HG02623 (cell line): Measurements from ENCODE around the gene RHBDD1.
A peak's percentile ranks its signal among the peaks of the same experiment; 100 is the strongest.

ENCODE experiments used
- ATAC-seq: cut with Tn5 transposase; IDR thresholded peaks from one replicate; pipeline ENCODE4 v1.9.1; 2021; ENCODE audit warnings: moderate library complexity; ENCODE audit not compliant: unreplicated experiment

Gene RHBDD1

DNA sequence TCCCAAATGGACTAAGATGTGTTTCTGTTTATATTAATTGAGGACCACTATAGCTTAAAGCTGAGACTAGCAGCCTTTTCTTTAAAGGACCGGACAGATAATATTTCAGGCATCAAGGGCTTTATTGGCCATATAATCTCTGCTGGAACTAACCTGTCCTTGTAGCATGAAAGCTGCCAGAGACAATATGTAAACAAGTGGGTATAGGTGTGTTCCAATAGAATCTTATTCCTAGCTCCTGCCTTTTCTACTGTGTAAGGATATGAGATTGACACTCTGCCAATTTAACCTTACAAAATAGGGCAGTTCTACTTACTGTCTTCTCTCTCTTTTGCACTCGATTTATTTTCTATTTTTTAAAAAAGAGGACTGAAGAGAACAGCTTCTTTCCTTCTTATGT lies 74.0 kb downstream of the RHBDD1 start:
- ATAC-seq, result no peak

- no peak for ATAC-seq
These were observed 74.5 kb downstream of the RHBDD1 start for GRCh38 chr2:226910384-226910783.

DNA sequence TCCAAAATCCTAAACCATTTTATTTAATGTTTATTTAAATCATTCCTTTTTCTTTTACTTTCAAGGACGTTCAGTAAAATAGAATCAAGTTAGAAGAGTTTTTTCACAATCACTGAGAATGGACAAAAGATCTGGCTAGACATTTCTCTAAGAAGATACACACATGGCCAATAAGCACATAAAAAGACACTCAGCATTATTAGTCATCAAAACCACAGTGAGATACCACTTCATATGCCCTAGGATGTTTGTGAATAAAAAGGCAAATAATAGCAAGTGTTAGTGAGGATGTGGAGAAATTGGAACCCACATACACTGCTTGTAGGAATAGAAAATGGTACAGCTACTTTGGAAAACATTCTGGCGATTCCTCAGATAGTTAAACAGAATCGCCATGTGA lies 76.1 kb downstream of the RHBDD1 start:
- no peak for ATAC-seq

DNA sequence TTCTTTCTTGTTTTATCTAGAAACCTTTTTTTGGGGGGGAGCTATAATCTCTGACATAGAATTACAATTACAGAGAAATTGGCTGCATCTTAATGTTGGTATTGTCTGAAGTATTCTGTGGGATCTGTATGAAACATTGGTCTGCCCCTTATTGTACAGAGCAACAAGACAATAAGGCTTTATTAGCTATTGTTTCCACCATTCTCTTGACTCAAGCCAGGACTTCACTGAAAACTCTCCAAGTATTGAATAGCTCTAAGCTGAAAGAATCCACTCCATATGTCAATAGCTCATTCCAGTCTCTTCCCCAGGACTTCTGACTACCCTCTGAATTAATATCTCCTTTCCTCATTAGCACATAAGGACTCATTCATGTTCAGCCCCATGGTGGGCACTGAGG lies 77.8 kb downstream of the RHBDD1 start:
- no peak for ATAC-seq

DNA sequence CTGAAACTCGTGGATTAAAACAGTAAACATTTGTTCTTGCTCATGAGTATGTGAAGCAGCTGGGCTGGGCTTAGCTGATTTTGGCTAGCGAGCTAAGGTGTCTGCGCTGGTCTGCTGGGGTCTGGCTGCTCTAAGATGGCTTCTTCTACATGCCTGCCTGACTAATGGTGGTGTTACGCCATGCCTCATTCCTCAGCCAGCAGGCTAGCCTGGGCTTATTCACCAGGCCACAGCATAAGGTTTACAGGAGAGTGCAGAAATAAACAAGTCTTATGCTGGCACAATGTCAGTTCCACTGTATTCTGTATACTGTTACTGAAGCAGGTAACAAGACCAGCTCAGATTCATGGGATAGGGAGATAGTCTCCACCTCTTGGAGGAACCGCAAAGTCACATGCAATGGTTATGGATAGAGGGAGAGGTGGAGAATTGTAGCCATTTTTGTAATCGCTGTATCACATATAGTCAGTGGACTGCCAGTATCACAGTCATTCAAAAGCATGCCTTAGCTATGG lies 80.0 kb downstream of the RHBDD1 start:
- ATAC-seq, result no peak

GRCh38 chr2:226916669-226917068 lies 80.8 kb downstream of the RHBDD1 start:
- peak; percentile 66 for ATAC-seq

GRCh38 chr2:226932443-226932842 lies 96.6 kb downstream of the RHBDD1 start:
- no peak for ATAC-seq

DNA sequence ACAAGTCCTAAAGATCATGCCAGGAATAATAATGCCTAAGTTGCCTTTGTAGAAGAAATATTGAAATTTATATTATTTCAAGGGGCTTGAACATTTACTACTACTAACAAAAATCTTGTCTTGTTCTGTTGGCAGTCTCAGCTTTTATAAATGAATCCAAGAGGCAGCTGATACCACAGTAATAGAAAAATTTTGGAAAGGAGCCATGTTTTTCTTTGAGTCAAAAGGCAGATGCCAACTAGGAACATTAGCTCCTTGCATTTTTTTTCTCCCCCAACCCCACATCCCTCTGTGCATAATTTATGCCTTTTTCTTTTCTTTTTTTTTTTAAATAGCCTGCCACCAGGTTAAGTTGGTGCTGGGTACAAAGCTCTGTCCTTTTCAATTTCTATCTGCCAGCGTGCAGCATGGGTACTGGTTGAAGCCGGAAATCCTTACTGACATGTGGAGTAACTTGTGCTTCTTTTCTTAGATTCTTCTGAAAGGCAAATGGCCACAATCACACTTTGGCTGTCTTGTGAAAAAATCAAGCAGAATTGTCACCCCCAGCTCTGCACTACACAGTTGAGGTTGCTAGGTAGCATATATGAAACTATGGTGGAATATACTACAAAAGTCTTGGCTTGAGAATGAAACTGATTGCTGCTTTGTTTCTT lies 98.8 kb downstream of the RHBDD1 start:
- no peak for ATAC-seq

DNA sequence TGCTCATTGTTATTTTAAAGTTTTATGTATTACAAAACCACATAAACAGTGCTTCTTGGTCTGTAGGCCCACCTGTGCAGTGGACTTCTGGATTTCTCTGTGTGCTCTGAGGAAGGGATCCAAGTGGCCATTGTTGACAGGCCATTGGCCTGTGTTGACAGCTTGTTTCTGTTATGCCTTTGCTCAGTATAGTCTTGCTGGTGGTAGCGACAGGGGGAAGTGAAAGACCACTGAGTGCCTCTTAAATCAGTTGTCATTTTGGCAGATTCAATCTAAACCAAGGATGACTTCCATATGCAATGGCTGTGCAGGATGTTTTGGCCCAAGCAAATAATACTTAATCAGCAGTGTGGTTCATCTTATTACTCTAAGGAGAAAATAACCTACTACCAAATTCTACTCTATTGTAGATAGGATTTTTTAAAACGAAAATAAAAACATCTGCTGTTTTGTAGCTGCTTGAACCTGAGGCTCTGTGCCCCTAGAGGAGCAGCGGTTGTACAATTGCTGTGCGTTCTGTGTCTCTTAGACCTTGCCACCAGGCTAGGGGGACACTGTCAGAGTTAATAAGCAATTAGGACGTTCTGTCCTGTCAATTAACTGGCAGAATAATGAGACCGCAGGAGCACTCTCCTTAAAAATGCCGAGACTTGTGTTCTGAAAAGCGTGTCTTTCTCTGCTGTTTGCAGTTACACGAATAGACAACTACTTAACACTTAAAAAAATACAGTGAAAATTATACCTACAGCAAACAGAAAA lies 108.2 kb downstream of the RHBDD1 start:
- peak; percentile 68 for ATAC-seq

GRCh38 chr2:226953206-226953605 lies 117.4 kb downstream of the RHBDD1 start:
- no peak for ATAC-seq

DNA sequence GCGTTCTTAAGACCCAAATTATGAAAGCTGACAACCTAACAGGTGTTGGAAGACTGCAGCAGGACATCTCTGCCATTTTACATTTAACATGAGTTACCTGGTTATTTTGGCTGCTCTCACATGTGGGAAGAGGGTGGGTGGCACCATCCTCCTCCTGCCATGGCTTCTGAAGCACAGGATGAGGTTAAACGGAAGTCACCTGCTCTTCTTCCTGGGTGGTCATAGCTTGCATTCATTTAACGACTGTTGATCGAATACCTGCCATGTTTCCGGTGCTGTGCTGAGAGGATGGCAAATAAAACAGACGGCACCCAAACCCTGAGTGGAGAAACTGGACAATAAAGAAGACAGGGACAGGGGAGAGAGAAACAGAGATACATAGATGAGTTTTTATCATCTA lies 118.0 kb downstream of the RHBDD1 start:
- no peak for ATAC-seq

DNA sequence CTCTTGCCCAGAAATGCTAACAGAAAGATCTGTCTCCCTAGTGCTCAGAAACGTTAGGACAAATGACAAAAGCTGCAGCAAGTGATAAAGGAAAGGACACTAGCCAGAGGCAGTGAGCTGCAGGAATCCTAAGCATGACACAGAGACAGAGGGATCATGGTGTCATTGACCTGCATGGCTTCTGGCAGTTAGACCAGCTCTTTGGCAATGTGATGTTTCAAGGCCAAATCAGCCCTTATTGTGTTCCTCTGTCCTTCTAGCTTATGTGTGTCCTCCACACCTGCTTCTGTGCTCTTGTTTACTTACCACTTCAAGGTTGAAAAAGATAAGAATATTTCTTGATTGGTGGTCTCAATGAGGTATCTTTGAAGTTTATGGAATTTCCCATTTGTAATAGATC lies 120.8 kb downstream of the RHBDD1 start:
- ATAC-seq, result no peak

DNA sequence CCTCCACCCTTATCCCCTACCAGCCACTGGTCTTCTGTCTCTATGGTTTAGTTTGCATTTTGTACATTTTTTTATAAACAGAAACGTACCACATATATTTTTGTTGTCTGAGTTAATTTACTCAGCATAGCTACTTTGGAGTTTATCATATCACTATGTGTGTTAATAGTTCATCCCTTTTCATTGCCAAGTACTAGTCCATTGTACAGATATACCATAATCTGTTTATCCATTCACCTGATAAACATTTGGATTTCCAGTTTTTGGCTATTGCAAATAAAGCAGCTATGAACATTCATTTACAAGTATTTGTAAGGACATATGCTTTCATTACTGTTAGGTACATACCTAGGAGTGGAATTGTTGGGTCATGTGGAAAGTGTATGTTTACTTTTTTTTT lies 123.6 kb downstream of the RHBDD1 start:
- no peak for ATAC-seq

DNA sequence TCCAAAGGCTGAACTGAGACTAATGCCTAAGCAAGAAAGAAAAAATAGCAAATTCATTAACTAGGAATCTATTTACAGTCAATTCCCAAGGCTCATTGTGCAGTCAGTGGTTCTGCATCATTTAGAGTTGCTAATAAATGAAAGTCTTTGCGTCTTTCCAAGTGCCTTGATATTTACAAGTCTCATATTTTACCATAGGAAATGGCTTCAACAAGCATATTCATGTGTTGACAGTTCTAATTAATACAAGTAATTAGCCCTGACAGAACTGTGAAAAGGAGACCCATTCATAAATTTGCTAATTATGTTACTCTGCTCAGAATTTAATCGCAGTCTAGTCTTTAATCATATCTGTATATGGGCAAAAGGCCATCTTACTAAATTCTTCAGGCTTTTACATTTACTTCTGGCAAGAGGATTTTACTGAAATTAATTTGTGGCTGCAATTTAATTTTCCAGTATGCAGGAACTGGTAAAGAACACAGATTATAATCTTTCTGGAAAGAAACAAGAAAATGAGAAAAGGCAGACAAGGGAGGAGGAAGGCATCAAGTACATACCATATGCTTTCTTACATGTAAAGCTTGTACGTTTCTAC lies 126.4 kb downstream of the RHBDD1 start:
- ATAC-seq, result no peak

- no peak for ATAC-seq
These were observed 127.7 kb downstream of the RHBDD1 start for GRCh38 chr2:226963528-226963927.

DNA sequence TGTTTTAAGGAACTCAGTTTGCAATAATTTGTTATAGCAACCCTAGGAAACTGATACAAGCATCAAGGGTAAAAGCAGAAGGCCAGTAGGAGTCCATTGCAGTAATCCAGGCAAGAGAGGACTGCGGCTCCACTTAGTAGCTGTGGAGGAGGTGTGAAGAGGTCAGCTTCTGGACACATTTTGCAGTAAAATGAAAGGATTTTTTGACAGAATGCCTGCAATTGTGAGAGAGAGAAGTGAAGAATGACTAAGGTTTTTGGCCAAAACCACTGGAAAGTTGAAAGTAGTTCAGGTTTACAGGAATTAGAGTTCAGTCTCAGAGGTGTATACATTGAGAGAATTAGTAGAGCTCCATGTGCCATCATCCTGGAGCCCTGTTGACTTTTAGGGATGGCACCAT lies 129.5 kb downstream of the RHBDD1 start:
- no peak for ATAC-seq

DNA sequence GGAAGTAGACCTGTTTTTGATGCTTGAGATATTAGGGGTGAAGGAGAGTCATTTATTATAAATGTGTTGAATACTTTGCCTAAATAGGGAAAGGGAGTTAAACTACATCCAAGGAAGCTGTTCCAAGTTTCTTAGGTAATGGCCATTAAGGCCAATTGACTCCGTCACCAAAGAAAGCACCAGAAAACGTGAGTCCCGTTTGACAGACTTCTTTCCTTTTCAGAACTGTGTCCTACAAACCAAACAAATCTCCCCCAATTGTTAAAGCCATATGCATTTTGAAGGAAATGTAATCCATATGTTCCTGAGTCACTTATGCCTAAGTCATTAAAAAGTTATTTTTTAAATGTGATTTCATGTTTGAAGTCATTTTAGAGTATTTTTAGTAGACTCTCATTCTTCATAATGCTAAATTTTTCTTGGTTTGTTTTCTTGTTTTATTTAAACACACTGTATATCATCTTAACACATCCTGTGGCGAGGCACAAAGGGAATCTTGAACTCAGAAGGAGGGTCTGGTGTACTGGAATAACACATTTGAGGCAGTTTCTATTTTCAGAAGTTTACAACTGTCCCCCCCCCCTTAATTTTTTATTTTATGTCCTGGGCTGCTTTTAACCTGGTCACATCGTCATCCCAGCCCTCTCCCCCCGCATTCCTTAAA lies 133.7 kb downstream of the RHBDD1 start:
- no peak for ATAC-seq

DNA sequence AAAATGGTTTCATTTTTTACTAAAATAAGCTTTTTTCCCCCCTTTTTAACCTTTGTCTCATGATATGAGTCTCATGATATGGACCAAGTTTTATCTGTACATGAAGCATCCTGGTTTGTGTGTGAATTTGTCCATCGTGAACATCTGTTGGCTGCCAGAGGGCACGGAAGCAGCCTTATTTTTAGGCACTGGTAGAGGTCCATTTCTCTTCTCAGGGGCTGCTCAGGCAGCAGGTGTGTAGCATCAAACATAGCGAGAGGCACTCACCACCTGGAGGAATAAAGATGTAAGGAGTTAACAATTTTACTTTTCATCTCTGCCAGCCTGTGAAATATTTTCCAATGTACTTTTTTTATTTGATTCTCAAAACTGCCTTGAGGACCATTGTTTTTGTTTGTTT lies 134.5 kb downstream of the RHBDD1 start:
- peak; percentile 61 for ATAC-seq

DNA sequence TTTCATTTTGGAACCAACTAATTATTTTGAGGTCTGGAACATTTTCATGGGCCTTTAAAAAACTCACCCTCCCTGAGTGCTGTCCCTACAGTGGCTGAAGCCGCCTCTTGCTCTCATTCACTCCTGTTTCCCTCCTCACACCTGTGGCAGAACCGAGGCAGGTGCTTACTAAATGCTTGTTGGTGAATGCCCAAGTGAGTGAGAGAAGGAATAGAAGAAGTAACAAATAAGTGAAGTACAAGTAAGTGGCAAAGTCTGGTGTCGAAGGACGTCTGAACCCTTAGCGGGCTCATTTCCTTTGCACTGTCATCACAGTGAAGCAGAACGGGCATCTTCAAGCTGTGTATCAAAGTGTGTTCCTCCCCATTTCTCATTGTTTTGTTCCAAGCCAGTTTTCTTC lies 135.2 kb downstream of the RHBDD1 start:
- peak; percentile 40 for ATAC-seq

DNA sequence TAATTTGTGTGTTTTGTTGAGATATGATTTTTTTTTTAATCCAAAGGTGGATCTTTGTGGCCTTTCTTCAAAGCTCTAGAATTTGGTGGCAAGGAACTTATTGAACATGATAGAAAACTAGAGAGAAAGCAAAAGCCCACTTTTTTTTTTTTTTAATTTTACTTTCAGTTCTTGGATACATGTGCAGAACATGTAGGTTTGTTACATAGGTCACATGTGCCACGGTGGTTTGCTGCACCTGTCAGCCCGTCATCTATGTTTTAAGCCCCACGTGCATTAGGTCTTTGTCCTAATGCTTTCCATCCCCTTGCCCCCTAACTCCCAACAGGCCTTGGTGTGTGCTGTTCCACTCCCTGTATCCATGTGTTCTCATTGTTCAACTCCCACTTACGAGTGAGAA lies 135.9 kb downstream of the RHBDD1 start:
- no peak for ATAC-seq

DNA sequence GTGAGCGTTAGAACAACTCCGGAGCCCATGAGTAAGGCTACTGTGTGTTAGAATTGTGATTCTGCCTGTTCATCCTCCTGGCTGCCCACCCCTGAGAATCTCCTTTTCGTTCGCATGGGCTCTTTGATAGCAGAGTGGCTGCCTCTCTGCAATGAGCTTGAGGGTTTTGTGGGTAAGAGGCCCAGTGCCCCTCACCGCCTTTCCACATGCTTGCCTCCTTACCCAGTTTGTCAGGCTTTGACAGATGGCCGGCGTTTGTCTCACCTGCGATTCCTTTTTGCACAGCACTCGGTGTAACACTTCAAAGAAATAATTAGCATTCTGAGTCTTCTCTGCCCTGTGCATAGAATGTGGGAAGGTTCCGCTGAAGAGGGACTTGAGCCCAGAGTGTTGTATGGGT lies 138.0 kb downstream of the RHBDD1 start:
- no peak for ATAC-seq

- ATAC-seq, result no peak
These were observed 141.9 kb downstream of the RHBDD1 start for GRCh38 chr2:226977775-226978190.
